ENCODE measurements around the gene NRXN2.
A peak's percentile ranks its signal among the peaks of the same experiment; 100 is the strongest.

NRXN2 gene

DNA sequence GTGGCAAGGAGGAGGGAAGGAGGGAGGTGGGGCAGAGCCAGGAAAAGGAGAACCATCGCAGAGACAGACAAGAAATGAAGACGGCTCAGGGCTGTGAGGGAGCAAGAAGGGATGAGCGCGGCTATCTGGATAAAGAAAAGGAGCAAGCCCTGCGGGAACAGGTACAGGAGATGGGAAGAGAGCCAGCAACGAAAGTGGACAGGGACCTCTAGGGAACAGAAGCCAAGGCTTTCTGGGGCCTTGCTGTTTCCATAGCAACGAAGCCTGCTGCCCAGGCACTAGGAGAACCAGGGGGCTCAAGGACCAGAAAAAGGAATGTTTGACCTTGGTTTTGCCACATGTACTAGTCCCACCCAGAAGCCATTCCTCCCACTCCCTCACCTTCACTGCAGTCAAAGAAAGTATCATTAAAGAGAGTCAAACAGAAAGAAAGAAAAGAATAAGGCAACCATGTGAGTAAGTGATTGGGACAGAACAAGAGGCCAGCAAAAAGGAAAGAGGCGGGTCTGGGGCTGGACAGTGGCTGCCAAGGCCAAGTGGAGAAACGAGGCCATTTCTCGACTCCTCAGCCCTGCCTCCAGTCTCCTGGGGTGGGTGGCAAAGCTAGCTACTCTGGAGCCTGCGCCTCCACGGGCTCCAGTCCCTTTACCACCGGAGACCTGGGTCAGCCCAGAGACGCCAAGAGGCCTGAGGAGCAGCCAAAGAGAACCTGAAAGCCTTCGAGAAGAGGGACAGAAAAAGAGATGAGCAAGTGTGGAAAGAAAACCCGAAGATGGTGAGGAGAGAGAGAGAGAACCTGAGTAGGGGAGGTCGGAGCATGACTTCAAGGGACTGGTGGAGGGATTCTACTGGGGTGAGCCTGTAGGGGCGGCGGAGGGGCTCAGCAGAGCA is 35.1 kb downstream of the NRXN2 start:
- Mint-ChIP-seq H3K27me3 (peaks cover 5% of the 10 kb centered on the region), H3K4me1 (peaks cover 21% of the 10 kb centered on the region), H3K4me3 (peak overlapping the region; percentile 48), H3K36me3 (no peaks in the 10 kb centered on the region), H3K27ac (peak overlapping the region; percentile 32), H3K9me3 (no peaks in the 10 kb centered on the region)

- Mint-ChIP-seq H3K9me3 (no peaks in the 10 kb centered on the region), H3K27ac (no peak overlapping the region), H3K4me3 (no peak overlapping the region), H3K27me3 (peaks cover under 1% of the 10 kb centered on the region), H3K4me1 (peaks cover 14% of the 10 kb centered on the region), H3K36me3 (no peaks in the 10 kb centered on the region)
Measured at GRCh38 chr11:64687204-64687603, 35.8 kb downstream of the NRXN2 start.

- no peak overlapping the region for H3K27ac Mint-ChIP-seq
- H3K9me3 Mint-ChIP-seq, result no peaks in the 10 kb centered on the region
- peaks cover 10% of the 10 kb centered on the region for H3K4me1 Mint-ChIP-seq
- H3K36me3 Mint-ChIP-seq, result no peaks in the 10 kb centered on the region
- H3K4me3 Mint-ChIP-seq, result no peak overlapping the region
- no peaks in the 10 kb centered on the region for H3K27me3 Mint-ChIP-seq
Measured at GRCh38 chr11:64686466-64687170, 36.4 kb downstream of the NRXN2 start.

GRCh38 chr11:64685536-64685935 is 37.5 kb downstream of the NRXN2 start:
- H3K4me1 Mint-ChIP-seq, result peaks cover 10% of the 10 kb centered on the region
- no peaks in the 10 kb centered on the region for H3K36me3 Mint-ChIP-seq
- no peak overlapping the region for H3K4me3 Mint-ChIP-seq
- no peaks in the 10 kb centered on the region for H3K27me3 Mint-ChIP-seq
- no peak overlapping the region for H3K27ac Mint-ChIP-seq
- H3K9me3 Mint-ChIP-seq, result no peaks in the 10 kb centered on the region

- Mint-ChIP-seq H3K27me3 (no peaks in the 10 kb centered on the region), H3K4me1 (peaks cover 10% of the 10 kb centered on the region), H3K27ac (no peak overlapping the region), H3K36me3 (no peaks in the 10 kb centered on the region), H3K4me3 (no peak overlapping the region), H3K9me3 (no peaks in the 10 kb centered on the region)
Measured at GRCh38 chr11:64684357-64684756, 38.6 kb downstream of the NRXN2 start.

DNA sequence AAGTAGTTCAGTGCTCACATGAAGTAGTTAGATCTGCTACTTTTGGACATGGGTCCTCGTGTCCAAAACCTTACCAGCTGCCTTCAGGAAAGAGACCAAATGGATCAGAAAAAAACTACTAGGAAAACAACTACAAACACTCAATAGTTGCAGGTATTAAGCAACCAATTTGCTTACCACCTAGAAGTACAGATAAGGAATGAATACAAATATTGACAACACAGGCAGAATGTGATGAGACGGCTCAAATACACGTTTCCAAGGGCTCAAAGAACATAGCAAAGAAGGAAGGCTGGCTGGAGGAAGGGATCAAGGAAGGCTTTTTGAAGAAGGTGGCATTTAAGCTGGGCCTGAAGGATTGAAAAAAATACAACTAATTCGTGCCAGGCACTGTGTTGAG is 41.8 kb downstream of the NRXN2 start:
- H3K4me3 Mint-ChIP-seq, result no peak overlapping the region
- H3K4me1 Mint-ChIP-seq, result no peaks in the 10 kb centered on the region
- no peaks in the 10 kb centered on the region for H3K27me3 Mint-ChIP-seq
- H3K36me3 Mint-ChIP-seq, result no peaks in the 10 kb centered on the region
- H3K9me3 Mint-ChIP-seq, result no peaks in the 10 kb centered on the region
- H3K27ac Mint-ChIP-seq, result no peak overlapping the region

- H3K4me3 Mint-ChIP-seq, result no peak overlapping the region
- H3K36me3 Mint-ChIP-seq, result no peaks in the 10 kb centered on the region
- H3K4me1 Mint-ChIP-seq, result no peaks in the 10 kb centered on the region
- no peaks in the 10 kb centered on the region for H3K27me3 Mint-ChIP-seq
- H3K9me3 Mint-ChIP-seq, result no peaks in the 10 kb centered on the region
- no peak overlapping the region for H3K27ac Mint-ChIP-seq
Measured at GRCh38 chr11:64679846-64680245, 43.2 kb downstream of the NRXN2 start.

DNA sequence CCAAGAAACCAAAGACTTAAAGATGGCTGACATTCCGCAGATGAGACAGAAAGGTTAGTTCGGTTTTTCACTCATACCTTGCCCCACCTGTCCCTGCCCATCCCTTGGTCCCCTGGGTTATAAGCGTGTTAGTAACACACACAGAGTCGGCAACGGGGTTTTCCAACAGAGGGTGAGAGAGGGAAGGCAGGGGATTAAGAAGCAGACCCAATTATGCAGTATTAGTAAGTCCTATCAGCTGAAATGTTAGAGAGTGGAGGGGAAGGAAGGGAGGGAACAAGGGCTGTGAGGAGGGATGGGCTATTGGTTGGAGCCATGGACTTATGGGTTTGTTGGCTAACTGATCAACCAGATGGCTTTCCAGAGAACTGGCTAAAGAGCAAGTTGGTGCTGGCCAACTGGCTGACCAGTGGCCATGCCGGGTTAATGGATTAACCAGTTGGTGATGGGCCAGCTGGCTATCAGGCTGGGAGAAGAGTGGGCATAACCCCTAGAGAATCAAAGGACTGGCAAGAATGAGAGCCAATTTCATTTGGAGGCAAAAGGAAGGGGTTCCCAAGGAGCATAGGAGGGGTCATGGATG is 45.5 kb downstream of the NRXN2 start:
- Mint-ChIP-seq H3K27ac (no peak overlapping the region), H3K27me3 (no peaks in the 10 kb centered on the region), H3K4me3 (no peak overlapping the region)

DNA sequence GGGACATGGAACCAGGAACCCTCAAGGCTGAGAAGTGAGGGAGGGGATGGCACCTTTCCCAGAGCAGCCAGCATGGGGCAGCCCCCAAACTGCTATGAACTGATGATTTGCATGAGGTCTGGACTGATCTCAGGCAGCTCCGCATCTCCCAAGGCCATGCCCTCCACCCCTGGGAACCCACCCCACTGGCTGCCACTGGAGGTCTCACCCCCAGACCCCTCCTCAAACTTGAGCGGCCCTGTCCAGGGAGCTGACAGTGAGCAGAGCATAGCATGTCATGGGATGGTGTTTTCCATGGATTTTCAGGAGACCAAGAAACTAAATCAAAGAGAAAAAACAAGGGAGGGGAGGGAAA is 46.8 kb downstream of the NRXN2 start:
- Mint-ChIP-seq H3K4me3 (no peak overlapping the region), H3K4me1 (no peaks in the 10 kb centered on the region), H3K27ac (no peak overlapping the region), H3K9me3 (no peaks in the 10 kb centered on the region), H3K27me3 (peaks cover 3% of the 10 kb centered on the region), H3K36me3 (no peaks in the 10 kb centered on the region)

More for the DNA sequence above, 45.5 kb downstream of the NRXN2 start:
- Mint-ChIP-seq H3K9me3 (no peaks in the 10 kb centered on the region), H3K36me3 (no peaks in the 10 kb centered on the region), H3K4me1 (no peaks in the 10 kb centered on the region)

DNA sequence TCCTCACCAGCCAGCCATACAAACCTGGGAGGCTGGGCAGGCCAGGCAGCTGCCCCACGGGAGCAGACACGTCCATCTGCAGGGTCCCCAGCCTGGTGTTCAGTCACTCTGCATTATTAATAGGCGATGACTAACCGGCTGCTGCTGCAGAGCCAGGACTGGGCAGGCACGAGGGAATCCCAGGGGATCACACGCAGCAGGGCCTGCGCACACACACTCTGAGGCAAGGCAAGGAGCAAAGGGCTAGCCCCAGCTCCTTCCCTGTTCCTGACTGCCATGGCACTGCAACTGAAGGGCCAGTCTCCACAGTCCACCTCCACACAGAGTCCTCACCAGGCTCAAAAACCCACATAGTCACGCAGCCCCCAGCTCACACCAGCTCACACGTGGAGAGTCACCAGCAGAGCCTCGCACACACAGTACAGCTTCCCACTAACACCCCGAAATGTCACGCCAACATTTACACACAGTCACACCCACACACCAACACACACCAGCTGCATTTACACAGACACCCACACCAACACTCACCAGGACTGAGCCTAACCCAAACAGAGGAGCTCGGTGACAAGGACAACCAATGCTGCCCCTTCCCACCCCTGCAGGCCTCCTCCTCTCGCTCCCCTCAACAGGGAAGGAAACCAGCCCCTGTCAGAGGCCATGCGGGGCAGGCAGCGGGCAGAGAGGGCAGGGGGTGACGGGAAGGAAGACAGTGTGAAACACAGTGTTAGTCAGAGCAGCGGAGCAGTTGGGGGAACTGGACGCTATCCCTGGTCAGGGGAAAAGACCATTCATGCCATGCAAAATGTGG is 47.3 kb downstream of the NRXN2 start:
- H3K27me3 Mint-ChIP-seq, result peaks cover 5% of the 10 kb centered on the region
- H3K4me1 Mint-ChIP-seq, result no peaks in the 10 kb centered on the region
- H3K36me3 Mint-ChIP-seq, result no peaks in the 10 kb centered on the region
- H3K9me3 Mint-ChIP-seq, result no peaks in the 10 kb centered on the region
- H3K27ac Mint-ChIP-seq, result no peak overlapping the region
- H3K4me3 Mint-ChIP-seq, result no peak overlapping the region

- Mint-ChIP-seq H3K36me3 (no peaks in the 10 kb centered on the region), H3K4me1 (no peaks in the 10 kb centered on the region), H3K4me3 (no peak overlapping the region), H3K27ac (no peak overlapping the region), H3K9me3 (no peaks in the 10 kb centered on the region), H3K27me3 (peaks cover 5% of the 10 kb centered on the region)
Measured at GRCh38 chr11:64674774-64675173, 48.2 kb downstream of the NRXN2 start.

- no peaks in the 10 kb centered on the region for H3K4me1 Mint-ChIP-seq
- no peaks in the 10 kb centered on the region for H3K36me3 Mint-ChIP-seq
- H3K27me3 Mint-ChIP-seq, result peaks cover 5% of the 10 kb centered on the region
- no peaks in the 10 kb centered on the region for H3K9me3 Mint-ChIP-seq
- H3K27ac Mint-ChIP-seq, result no peak overlapping the region
- no peak overlapping the region for H3K4me3 Mint-ChIP-seq
Measured at GRCh38 chr11:64673279-64673678, 49.7 kb downstream of the NRXN2 start.

DNA sequence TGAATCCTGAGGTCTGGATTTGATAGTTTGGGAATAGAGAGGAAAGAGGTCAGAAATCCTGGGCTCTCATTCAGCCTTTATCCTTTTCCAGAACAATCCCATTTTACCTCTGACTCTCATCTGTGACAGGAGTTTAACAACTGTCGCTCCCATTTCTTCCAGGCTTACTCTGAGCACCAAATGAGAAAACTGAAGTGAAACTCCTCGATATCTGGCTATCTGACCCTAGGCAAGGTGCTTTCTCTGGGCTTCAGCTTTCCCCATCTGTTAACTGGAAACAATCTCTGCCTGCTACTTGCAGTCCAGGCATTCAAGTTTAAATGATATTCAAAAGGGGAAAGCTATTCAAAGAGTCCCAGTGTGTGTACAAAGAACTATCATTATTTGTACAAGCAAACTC is 50.1 kb downstream of the NRXN2 start:
- H3K27me3 Mint-ChIP-seq, result peaks cover 5% of the 10 kb centered on the region
- no peaks in the 10 kb centered on the region for H3K36me3 Mint-ChIP-seq
- H3K4me3 Mint-ChIP-seq, result no peak overlapping the region
- no peak overlapping the region for H3K27ac Mint-ChIP-seq
- H3K9me3 Mint-ChIP-seq, result no peaks in the 10 kb centered on the region
- no peaks in the 10 kb centered on the region for H3K4me1 Mint-ChIP-seq

- no peak overlapping the region for H3K4me3 Mint-ChIP-seq
- no peaks in the 10 kb centered on the region for H3K36me3 Mint-ChIP-seq
- peaks cover 5% of the 10 kb centered on the region for H3K27me3 Mint-ChIP-seq
- H3K27ac Mint-ChIP-seq, result no peak overlapping the region
- no peaks in the 10 kb centered on the region for H3K4me1 Mint-ChIP-seq
- H3K9me3 Mint-ChIP-seq, result no peaks in the 10 kb centered on the region
Measured at GRCh38 chr11:64670975-64671374, 52.0 kb downstream of the NRXN2 start.

- Mint-ChIP-seq H3K27ac (no peak overlapping the region), H3K4me1 (no peaks in the 10 kb centered on the region), H3K36me3 (no peaks in the 10 kb centered on the region), H3K4me3 (no peak overlapping the region), H3K27me3 (peaks cover 5% of the 10 kb centered on the region), H3K9me3 (no peaks in the 10 kb centered on the region)
Measured at GRCh38 chr11:64667154-64667745, 55.7 kb downstream of the NRXN2 start.
